Panc1 (cell line): Measurements from ENCODE around the gene APMAP. TPM values are rescaled to one million over a fixed set of nuclear protein-coding genes. Genes with fewer than 3 reads are reported as not detected.

Source experiments
- ATAC-seq: fragments of 200-7000 bp; cut with Tn5 transposase; 2 replicates; pipeline ENCODE4 v1.9.1; 2020; ENCODE audit warnings: mild to moderate bottlenecking, moderate library complexity
- BruUV-seq: library from RNA; stranded (reverse); fragments of 400-500 nt; replicated peaks from 2 replicates; lab custom pipeline; 2021; lab: Mats Ljungman, UMichigan
- CTCF ChIA-PET: fragments of 300-600 bp; sonication (Branson Sonifier 250); formaldehyde crosslinking; loops from one replicate; lab custom pipeline; 2022; ENCODE audit warnings: antibody characterized with exemption; lab: Charles Lee
- POLR2A ChIA-PET: fragments of 300-600 bp; sonication (Branson Sonifier 250); formaldehyde crosslinking; loops from one replicate; lab custom pipeline; 2022; ENCODE audit warnings: antibody characterized with exemption; lab: Charles Lee
- DNase-seq: peaks from one replicate; pipeline ENCODE4 v3.0.0-alpha.2; 2010; ENCODE audit warnings: low read depth, low spot score
- H3K27ac ChIP-seq: 2 replicates; pipeline ENCODE4 v1.5.1; 2011; ENCODE audit warnings: mild to moderate bottlenecking, low read length, inconsistent platforms
- H3K27me3 ChIP-seq: fragments of 200-500 bp; sonication (Bioruptor generic); 2 replicates; pipeline ENCODE4 v1.6.0; 2014; ENCODE audit warnings: low read length, inconsistent platforms; ENCODE audit not compliant: control insufficient read depth, insufficient read depth
- H3K36me3 ChIP-seq: fragments of 200-500 bp; sonication (Bioruptor generic); 2 replicates; pipeline ENCODE4 v1.5.1; 2014; ENCODE audit warnings: inconsistent platforms, mild to moderate bottlenecking, low read length, moderate library complexity; ENCODE audit not compliant: control insufficient read depth, insufficient read depth
- H3K4me1 ChIP-seq: 2 replicates; pipeline ENCODE4 v1.5.1; 2011; ENCODE audit warnings: inconsistent platforms, mild to moderate bottlenecking, low read length, moderate library complexity; ENCODE audit not compliant: control insufficient read depth, insufficient read depth
- H3K4me3 ChIP-seq, 2 experiments: 2 replicates each; pipeline ENCODE4 v1.5.1; 2011 to 2012; ENCODE audit warnings: low read depth in 2 of 2, low read length in 2 of 2, mild to moderate bottlenecking in 2 of 2, inconsistent platforms in 1 of 2, moderate library complexity in 1 of 2
- H3K9me3 ChIP-seq: fragments of 200-500 bp; sonication (Bioruptor generic); 2 replicates; pipeline ENCODE4 v1.5.1; 2014; ENCODE audit warnings: low read depth, mild to moderate bottlenecking, inconsistent platforms, low read length, moderate library complexity; ENCODE audit not compliant: control insufficient read depth, insufficient read depth
- CTCF ChIP-seq: fragments of 450-650 bp; IDR thresholded peaks from 2 replicates; pipeline ENCODE4 v1.5.1; 2017; ENCODE audit warnings: mild to moderate bottlenecking
- POLR2AphosphoS5 ChIP-seq: IDR thresholded peaks from 2 replicates; pipeline ENCODE4 v1.6.1; 2012; ENCODE audit warnings: mild to moderate bottlenecking, low read depth, low read length, moderate library complexity
- SIN3A ChIP-seq: IDR thresholded peaks from 2 replicates; pipeline ENCODE4 v1.6.1; 2012; ENCODE audit warnings: low read depth, mild to moderate bottlenecking, low read length, moderate library complexity, borderline replicate concordance; ENCODE audit not compliant: insufficient read depth
- TCF7L2 ChIP-seq: IDR thresholded peaks from 2 replicates; pipeline ENCODE4 v1.6.1; 2011; ENCODE audit warnings: mild to moderate bottlenecking, low read depth, low read length, inconsistent platforms
- in situ Hi-C: cut with HindIII; loops from 2 replicates; pipeline ENCODE4 v1.10.0; 2016; ENCODE audit warnings: low sequenced_read_pairs, low pct_unique_long_range_greater_than_20kb
- intact Hi-C: fragments of 100-400 bp; cut with micrococcal nuclease; formaldehyde crosslinking; loops from one replicate; pipeline ENCODE4 v1.10.0; 2022; ENCODE audit not compliant: unreplicated experiment
- total RNA-seq: library from RNA; stranded (reverse); gene quantifications from one replicate; pipeline ENCODE4 v1.2.1, GENCODE V29; 2021; ENCODE audit not compliant: unreplicated experiment
- TF ChIP-seq, protein P1 (sequence below), 2 experiments: IDR thresholded peaks; 2 replicates each; pipeline ENCODE4 v1.6.1; 2011 to 2012; ENCODE audit warnings: low read depth in 2 of 2, control low read depth in 1 of 2, low read length in 1 of 2, mild to moderate bottlenecking in 1 of 2, moderate library complexity in 1 of 2; ENCODE audit not compliant: insufficient read depth in 1 of 2

Gene APMAP
- total RNA-seq, 1 experiment from 2014 or later = 165 TPM

DNA sequence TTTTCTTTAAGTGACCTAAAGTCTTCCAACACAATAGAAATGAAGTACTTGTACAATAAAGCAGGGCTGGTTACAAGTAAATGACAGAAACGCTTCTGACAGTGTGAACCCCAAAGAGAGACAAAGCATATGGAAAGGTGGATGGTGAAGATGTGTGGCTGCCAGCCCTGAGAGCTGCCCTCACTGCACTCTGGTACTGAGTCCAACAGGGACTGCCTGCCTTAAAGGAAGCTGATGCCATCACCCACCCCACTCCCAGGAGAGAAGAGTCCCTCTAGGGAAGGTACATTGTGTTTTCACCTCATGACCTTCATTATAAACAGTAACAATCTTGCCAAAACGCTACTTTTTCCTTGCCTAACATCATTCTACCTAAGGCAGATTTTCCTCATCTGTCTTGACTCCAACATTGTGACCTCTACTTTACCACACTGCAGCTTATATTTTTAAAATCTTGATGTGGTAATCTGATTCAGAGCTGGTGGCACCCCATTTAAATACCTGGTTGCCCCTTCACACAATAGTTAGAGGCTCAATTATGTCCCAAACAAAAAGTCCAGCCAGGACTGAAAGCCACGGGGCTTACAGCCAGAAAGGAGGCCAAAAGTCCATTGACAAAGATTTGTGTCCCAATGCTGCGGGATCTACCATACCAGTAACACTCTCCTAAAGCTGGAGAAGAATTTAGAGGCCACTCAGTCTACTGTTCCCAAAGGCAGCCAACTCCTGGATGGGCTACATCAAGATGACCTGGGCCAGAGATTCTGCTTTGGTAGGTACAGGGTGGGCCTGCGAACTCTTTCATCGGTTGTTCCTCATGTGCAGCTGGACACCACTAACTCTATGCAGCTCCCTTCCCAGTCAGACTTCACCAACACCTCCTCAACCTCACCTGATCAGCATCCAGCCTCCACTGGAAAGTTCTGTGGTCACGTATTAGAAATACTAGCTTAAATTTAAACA is 4.4 kb downstream of the APMAP start:
- CTCF ChIA-PET = no interaction called here
- in situ Hi-C loops = no loop called here

DNA sequence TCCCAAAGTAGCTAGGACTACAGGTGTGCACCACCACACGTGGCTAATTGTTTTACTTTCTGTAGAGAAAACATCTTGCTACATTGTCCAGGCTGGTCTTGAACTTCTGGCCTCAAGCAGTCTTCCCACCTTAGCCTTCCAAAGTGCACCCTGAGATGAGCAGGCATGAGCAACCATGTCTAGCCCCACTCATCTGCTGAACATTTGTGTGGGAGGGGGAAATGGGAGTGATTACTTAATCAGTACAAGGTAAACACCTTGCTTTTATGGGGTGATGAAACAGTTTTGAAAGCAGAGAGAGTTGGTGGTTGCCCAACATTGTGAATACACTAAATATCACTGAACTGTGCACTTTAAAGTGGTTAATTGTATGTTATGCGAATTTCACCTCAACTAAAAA is 5.3 kb downstream of the APMAP start:
- TF ChIP-seq SIN3A = no peak
- TF ChIP-seq POLR2AphosphoS5 = no peak
- TF ChIP-seq CTCF = no peak
- TF ChIP-seq, protein P1, sequence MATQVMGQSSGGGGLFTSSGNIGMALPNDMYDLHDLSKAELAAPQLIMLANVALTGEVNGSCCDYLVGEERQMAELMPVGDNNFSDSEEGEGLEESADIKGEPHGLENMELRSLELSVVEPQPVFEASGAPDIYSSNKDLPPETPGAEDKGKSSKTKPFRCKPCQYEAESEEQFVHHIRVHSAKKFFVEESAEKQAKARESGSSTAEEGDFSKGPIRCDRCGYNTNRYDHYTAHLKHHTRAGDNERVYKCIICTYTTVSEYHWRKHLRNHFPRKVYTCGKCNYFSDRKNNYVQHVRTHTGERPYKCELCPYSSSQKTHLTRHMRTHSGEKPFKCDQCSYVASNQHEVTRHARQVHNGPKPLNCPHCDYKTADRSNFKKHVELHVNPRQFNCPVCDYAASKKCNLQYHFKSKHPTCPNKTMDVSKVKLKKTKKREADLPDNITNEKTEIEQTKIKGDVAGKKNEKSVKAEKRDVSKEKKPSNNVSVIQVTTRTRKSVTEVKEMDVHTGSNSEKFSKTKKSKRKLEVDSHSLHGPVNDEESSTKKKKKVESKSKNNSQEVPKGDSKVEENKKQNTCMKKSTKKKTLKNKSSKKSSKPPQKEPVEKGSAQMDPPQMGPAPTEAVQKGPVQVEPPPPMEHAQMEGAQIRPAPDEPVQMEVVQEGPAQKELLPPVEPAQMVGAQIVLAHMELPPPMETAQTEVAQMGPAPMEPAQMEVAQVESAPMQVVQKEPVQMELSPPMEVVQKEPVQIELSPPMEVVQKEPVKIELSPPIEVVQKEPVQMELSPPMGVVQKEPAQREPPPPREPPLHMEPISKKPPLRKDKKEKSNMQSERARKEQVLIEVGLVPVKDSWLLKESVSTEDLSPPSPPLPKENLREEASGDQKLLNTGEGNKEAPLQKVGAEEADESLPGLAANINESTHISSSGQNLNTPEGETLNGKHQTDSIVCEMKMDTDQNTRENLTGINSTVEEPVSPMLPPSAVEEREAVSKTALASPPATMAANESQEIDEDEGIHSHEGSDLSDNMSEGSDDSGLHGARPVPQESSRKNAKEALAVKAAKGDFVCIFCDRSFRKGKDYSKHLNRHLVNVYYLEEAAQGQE (IDR thresholded peaks at IDR 0.05; ENCODE audit: insufficient read depth in 1 of 2, low read depth in 2 of 2, low read length in 1 of 2) = no peak
- TF ChIP-seq TCF7L2 = no peak
- ChIA-PET CTCF (no interaction called here), POLR2A (no interaction called here)
- intact Hi-C loops (no loop called here), in situ Hi-C loops (no loop called here)
- DNase-seq = no peak
- Histone ChIP-seq H3K9me3 (no peaks in the 10 kb centered on the region), H3K27ac (no peak overlapping the region), H3K4me3 (no peak overlapping the region), H3K4me1 (peaks cover 17% of the 10 kb centered on the region), H3K27me3 (no peaks in the 10 kb centered on the region), H3K36me3 (no peaks in the 10 kb centered on the region; the same call in none of the 2 replicates)
- no peak for ATAC-seq
- no TSS peak for BruUV-seq

More for the DNA sequence above, 4.4 kb downstream of the APMAP start:
- peaks cover 18% of the 10 kb centered on the region for H3K4me1 ChIP-seq
- no TSS peak for BruUV-seq
- POLR2A ChIA-PET = no interaction called here
- H3K4me3 ChIP-seq = no peak overlapping the region
- no peak for ATAC-seq
- H3K36me3 ChIP-seq = no peaks in the 10 kb centered on the region; the same call in none of the 2 replicates
- no peak for TF ChIP-seq SIN3A
- TF ChIP-seq, protein P1 (IDR thresholded peaks at IDR 0.05; ENCODE audit: insufficient read depth in 1 of 2, low read depth in 2 of 2, low read length in 1 of 2) = no peak
- no peak for TF ChIP-seq TCF7L2
- TF ChIP-seq POLR2AphosphoS5 = no peak
- no peak for TF ChIP-seq CTCF
- H3K9me3 ChIP-seq = no peaks in the 10 kb centered on the region
- intact Hi-C loops = no loop called here
- no peak for DNase-seq
- H3K27me3 ChIP-seq = no peaks in the 10 kb centered on the region
- H3K27ac ChIP-seq = no peak overlapping the region
